ENCODE results near the gene EML3. TPM values are rescaled to one million over a fixed set of nuclear protein-coding genes. Genes with fewer than 3 reads are reported as not detected.
"Not testable (repeated sequence)": the region's sequence is repeated elsewhere in the genome, so short reads cannot be mapped to it uniquely, and the experiment has no call there.

EML3 gene
- total RNA-seq, 2 experiments from 2014 or later = 132 to 133 TPM

DNA sequence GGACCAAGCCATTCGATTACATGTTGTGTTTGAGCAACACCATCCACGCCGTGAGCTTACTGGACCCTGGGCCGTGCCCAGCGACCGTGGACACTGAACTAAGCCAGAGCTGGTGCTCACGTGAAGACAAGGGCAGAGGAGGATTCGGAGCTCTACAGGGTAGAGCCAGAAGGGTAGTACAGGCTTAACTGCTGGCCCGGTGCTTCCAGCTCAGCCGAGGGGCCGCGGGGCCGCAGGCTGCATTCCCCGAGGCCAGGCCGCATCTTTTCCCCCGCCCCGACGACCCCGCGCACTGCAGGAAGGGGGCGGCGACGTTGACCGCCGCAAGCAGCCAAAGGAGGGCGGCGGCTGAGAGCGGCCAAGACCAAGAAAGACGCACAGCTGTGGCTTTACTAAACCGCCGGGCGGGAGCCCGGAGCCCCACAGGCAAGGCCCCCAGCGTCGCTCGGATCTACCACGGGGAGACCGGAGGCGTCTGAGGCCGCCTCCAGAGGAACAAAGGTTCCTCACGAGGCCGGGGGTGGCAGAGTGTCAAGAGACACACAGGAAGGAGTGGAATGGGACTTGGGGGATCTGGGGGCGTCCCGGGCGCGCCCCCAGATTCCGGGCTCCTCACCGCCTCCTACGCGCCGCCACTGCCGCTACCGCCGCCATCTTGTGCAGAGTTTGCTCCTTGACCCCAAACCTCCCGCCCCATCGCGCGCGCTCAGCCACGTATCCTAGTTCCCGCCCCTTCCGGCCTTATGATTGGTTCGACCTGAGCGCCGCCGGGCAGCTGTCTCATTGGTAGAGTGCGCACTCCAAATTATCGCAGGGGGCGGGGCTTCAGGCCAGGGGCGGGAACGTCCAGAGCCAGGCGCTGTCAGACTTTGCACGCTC lies 33.6 kb upstream of the EML3 start, which contains the start of gene GANAB:
TSS of gene GANAB (minus strand) at position 668 of the 879 bp plus-strand sequence. CDS start at position 654, 14 bp downstream.
- DNase-seq (peak; percentile 100), ATAC-seq (peak; percentile 98)
- peak within 1 kb of the TSS; percentile 89 for H3K4me3 Mint-ChIP-seq
- peaks cover 39% of the 10 kb centered on the region for H3K4me1 Mint-ChIP-seq
- peaks cover 27% of the 10 kb centered on the region for H3K36me3 Mint-ChIP-seq
- CTCF ChIA-PET = interaction anchor here (0.6 to 1.9 kb wide), 9 partner anchors 9 to 141 kb away, joined by 3 to 7 read pairs (median 3); partner anchors contain the start of genes C11orf98, CSKMT and EML3
- H3K9me3 Mint-ChIP-seq (ENCODE audit: low read depth) = no peaks in the 10 kb centered on the region
- H3K27ac Mint-ChIP-seq = peak within 1 kb of the TSS; percentile 93
- H3K27me3 Mint-ChIP-seq = no peaks in the 10 kb centered on the region

- Mint-ChIP-seq H3K27me3 (no peaks in the 10 kb centered on the region), H3K36me3 (peaks cover 27% of the 10 kb centered on the region), H3K4me1 (peaks cover 41% of the 10 kb centered on the region), H3K27ac (peak overlapping the region; percentile 93), H3K4me3 (peak overlapping the region; percentile 89), H3K9me3 (ENCODE audit: low read depth) (no peaks in the 10 kb centered on the region)
- ATAC-seq = no peak
- no peak for DNase-seq
- CTCF ChIA-PET = interaction anchor here (0.9 to 1.9 kb wide), 6 partner anchors 8 to 141 kb away, joined by 3 to 6 read pairs (median 4); partner anchors contain the start of genes C11orf98 and CSKMT
Observed at GRCh38 chr11:62645671-62645945, 33.0 kb upstream of the EML3 start.

- Mint-ChIP-seq H3K4me1 (peaks cover 46% of the 10 kb centered on the region), H3K27ac (no peak overlapping the region), H3K36me3 (peaks cover 28% of the 10 kb centered on the region), H3K4me3 (peak overlapping the region; percentile 5), H3K9me3 (ENCODE audit: low read depth) (no peaks in the 10 kb centered on the region), H3K27me3 (no peaks in the 10 kb centered on the region)
- DNase-seq = no peak
- no peak for ATAC-seq
- CTCF ChIA-PET = interaction anchor here (0.8 to 1.2 kb wide), 2 partner anchors 15 to 33 kb away, joined by 3 to 6 read pairs; no protein-coding TSS in a partner anchor
Observed at GRCh38 chr11:62644220-62644619, 31.6 kb upstream of the EML3 start.

- Mint-ChIP-seq H3K9me3 (ENCODE audit: low read depth) (no peaks in the 10 kb centered on the region), H3K27me3 (no peaks in the 10 kb centered on the region), H3K27ac (no peak overlapping the region), H3K4me1 (peaks cover 15% of the 10 kb centered on the region), H3K36me3 (peaks cover 66% of the 10 kb centered on the region), H3K4me3 (no peak overlapping the region)
- CTCF ChIA-PET = interaction anchor here (0.9 kb wide), 1 partner anchor 247 kb away, joined by 3 read pairs; no protein-coding TSS in a partner anchor
- ATAC-seq (no peak), DNase-seq (no peak)
Observed at GRCh38 chr11:62632492-62632891, 19.9 kb upstream of the EML3 start.

- Mint-ChIP-seq H3K4me3 (no peak overlapping the region), H3K9me3 (ENCODE audit: low read depth) (no peaks in the 10 kb centered on the region), H3K4me1 (no peaks in the 10 kb centered on the region), H3K27ac (no peak overlapping the region), H3K27me3 (no peaks in the 10 kb centered on the region), H3K36me3 (peaks cover 52% of the 10 kb centered on the region)
- ATAC-seq = no peak
- DNase-seq = no peak
- CTCF ChIA-PET = interaction anchor here (0.7 to 1.6 kb wide), 3 partner anchors 16 to 1614 kb away, joined by 3 to 8 read pairs (median 5); partner anchors contain the start of gene EML3
Observed at GRCh38 chr11:62627713-62628112, 15.1 kb upstream of the EML3 start.

DNA sequence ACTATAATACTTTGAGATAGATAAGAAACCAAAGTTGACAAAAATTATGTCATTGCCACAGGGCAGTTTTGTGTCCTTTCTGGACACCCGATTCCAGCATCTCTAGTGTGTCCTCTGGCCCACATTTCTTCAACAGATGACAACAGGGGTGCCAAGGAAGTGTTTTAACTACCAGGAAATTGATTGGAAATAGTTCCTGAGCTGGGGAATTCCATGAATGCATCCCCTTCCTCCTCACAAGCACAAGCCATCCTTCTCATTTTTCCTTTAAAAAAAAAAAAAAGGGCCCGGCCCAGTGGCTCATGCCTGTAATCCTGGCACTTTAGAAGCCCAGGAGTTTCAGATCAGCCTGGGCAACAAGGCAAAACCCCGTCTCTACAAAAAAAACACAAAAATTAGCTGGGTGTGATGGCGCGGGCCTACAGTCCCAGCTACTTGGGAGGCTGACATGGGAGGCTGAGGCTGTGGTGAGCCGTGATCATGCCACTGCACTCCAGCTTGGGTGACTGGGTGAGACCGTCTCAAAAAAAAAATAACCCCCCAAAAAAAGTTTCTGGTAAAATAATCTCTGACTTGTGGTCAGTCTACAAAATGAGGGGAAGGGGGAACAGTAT lies 10.0 kb upstream of the EML3 start:
- Mint-ChIP-seq H3K27me3 (no peaks in the 10 kb centered on the region), H3K27ac (peak overlapping the region; percentile 85), H3K9me3 (ENCODE audit: low read depth) (no peaks in the 10 kb centered on the region), H3K4me3 (peak overlapping the region; percentile 60), H3K4me1 (peaks cover 19% of the 10 kb centered on the region), H3K36me3 (peaks cover 26% of the 10 kb centered on the region)
- no peak for ATAC-seq
- DNase-seq = no peak
- CTCF ChIA-PET = interaction anchor here (0.8 to 4.2 kb wide), 12 partner anchors 11 to 228 kb away, joined by 3 to 39 read pairs (median 5); partner anchors contain the start of genes C11orf98, CSKMT, EML3 and MTA2

GRCh38 chr11:62621567-62622470 lies 9.2 kb upstream of the EML3 start, which contains the start of gene B3GAT3:
Gene B3GAT3 (minus strand): TSS chr11:62621986. CDS start chr11:62621947, 39 bp downstream.
- Mint-ChIP-seq H3K27ac (peak within 1 kb of the TSS; percentile 96), H3K9me3 (ENCODE audit: low read depth) (no peaks in the 10 kb centered on the region), H3K36me3 (peaks cover 24% of the 10 kb centered on the region), H3K27me3 (no peaks in the 10 kb centered on the region), H3K4me1 (peaks cover 19% of the 10 kb centered on the region), H3K4me3 (peak within 1 kb of the TSS; percentile 90)
- ATAC-seq (peak; percentile 93), DNase-seq (peak; percentile 98)
- CTCF ChIA-PET = interaction anchor here (0.7 to 4.2 kb wide), 14 partner anchors 10 to 197 kb away, joined by 3 to 39 read pairs (median 5); partner anchors contain the start of genes C11orf98, CSKMT, EML3 and MTA2

DNA sequence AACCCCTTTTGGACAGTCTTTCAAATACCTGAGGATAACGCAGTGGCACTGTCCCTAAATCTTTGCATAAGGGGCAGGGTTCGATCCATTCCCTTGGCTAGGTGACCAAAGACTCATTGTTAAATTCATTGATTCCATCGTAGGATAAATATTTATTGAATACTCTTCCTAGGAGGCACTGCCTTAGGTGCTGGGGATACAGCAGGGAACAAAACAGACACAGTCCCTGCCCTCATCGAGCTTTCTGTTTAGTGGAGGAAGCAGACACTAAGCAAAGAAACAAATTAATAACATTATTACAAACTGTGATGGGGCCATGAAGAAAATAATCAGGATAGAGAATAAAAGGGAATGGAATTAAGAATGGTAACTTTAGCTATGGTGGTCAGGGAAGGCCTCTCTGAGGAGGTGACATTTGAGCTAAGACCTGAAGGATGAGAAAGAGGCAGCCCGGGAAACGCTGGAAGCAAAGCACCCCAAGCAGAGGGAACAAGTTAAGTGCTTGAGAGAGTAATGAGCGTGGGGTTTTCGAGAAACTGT lies 8.5 kb upstream of the EML3 start:
- Mint-ChIP-seq H3K4me3 (peak overlapping the region; percentile 90), H3K27me3 (no peaks in the 10 kb centered on the region), H3K9me3 (ENCODE audit: low read depth) (no peaks in the 10 kb centered on the region), H3K4me1 (peaks cover 19% of the 10 kb centered on the region), H3K27ac (peak overlapping the region; percentile 96), H3K36me3 (peaks cover 23% of the 10 kb centered on the region)
- CTCF ChIA-PET = interaction anchor here (0.7 to 4.2 kb wide), 11 partner anchors 10 to 196 kb away, joined by 3 to 39 read pairs (median 5); partner anchors contain the start of genes C11orf98, CSKMT, EML3 and MTA2
- DNase-seq = no peak
- no peak for ATAC-seq

DNA sequence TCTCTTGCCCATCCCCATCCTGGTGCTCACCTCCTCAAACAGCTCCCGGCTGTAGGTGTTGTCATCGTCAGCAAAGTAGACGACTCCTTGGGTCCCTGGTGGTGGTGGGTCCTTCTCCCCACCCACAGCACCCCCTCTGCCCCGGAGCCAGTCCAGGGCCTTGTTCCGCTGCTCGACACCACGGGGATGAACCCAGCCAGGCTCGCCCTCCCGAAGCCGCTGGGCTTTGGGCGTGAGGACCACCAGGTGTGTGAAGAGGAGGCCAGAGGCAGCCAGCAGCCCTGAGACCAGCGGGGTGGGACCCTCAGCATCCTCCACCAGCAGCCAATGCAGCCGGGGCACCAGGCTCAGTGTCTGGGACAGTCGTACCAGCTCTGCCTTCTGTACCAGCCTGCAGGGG lies 4.4 kb upstream of the EML3 start:
- H3K4me1 Mint-ChIP-seq = peaks cover 29% of the 10 kb centered on the region

DNA sequence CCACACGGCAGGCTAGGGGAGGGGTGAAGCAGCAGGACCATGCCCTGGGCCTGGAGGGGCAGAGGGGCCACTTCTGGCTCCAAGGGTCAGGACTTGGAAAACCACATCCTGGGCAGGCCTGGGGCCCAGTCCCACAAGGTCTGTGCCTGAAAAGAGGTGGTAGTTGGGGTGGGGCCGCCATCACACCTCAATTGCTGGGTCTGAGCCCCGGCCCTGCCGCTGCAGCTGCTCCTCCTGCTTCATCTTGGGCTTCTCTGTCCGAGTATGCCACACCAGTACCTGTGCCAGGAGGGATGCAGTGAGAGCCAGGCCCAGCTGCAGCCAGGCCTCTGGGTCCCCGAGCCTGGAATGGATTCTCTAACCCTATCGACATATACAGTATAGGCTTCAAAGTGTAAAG lies 2.9 kb upstream of the EML3 start:
- H3K4me3 Mint-ChIP-seq = no peak overlapping the region
- H3K27ac Mint-ChIP-seq = no peak overlapping the region
- CTCF ChIA-PET = no interaction called here
- H3K36me3 Mint-ChIP-seq = peaks cover 14% of the 10 kb centered on the region
- no peaks in the 10 kb centered on the region for H3K27me3 Mint-ChIP-seq
- H3K9me3 Mint-ChIP-seq (ENCODE audit: low read depth) = no peaks in the 10 kb centered on the region
- ATAC-seq (no peak), DNase-seq (no peak)
- peaks cover 36% of the 10 kb centered on the region for H3K4me1 Mint-ChIP-seq

More for the DNA sequence above, 4.4 kb upstream of the EML3 start:
- DNase-seq; H3K9me3 Mint-ChIP-seq (ENCODE audit: low read depth); H3K27me3 Mint-ChIP-seq; ATAC-seq; H3K27ac Mint-ChIP-seq; H3K4me3 Mint-ChIP-seq: not testable (repeated sequence)
- CTCF ChIA-PET = interaction anchor here (0.6 to 1.7 kb wide), 2 partner anchors 15 to 48 kb away, joined by 3 to 5 read pairs; partner anchors contain the start of genes C11orf98, CSKMT and MTA2
- H3K36me3 Mint-ChIP-seq = peaks cover 18% of the 10 kb centered on the region

DNA sequence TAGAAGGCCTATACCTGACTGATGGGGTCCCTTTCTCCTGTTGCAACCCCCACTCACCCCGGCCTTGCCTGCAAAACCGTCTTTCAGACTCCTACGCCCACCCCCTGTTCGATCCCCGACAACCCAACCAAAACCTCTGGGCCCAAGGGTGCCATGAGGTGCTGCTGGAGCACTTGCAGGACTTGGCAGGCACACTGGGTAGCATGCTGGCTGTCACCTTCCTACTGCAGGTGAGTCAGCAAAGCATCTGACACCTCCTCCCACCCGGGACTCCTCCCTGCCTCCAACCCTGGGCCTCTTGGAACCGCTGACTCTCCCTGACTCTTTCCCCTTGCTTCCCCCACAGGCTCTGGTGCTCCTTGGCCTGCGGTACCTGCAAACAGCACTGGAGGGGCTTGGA lies 1.7 kb upstream of the EML3 start:
- CTCF ChIA-PET = interaction anchor here (1.7 kb wide), 2 partner anchors 12 to 80 kb away, joined by 4 to 5 read pairs; partner anchors contain the start of gene MTA2
- Mint-ChIP-seq H3K36me3 (peaks cover 16% of the 10 kb centered on the region), H3K9me3 (ENCODE audit: low read depth) (no peaks in the 10 kb centered on the region), H3K27me3 (no peaks in the 10 kb centered on the region), H3K27ac (peak overlapping the region; percentile 77), H3K4me1 (peaks cover 39% of the 10 kb centered on the region), H3K4me3 (no peak overlapping the region)
- ATAC-seq (no peak), DNase-seq (no peak)

- no peaks in the 10 kb centered on the region for H3K9me3 Mint-ChIP-seq (ENCODE audit: low read depth)
- CTCF ChIA-PET = interaction anchor here (1.0 to 4.2 kb wide), 6 partner anchors 8 to 189 kb away, joined by 3 to 36 read pairs (median 4); partner anchors contain the start of genes B3GAT3 and MTA2
- ATAC-seq (no peak), DNase-seq (no peak)
- H3K4me1 Mint-ChIP-seq = peaks cover 42% of the 10 kb centered on the region
- H3K4me3 Mint-ChIP-seq = no peak overlapping the region
- H3K36me3 Mint-ChIP-seq = peaks cover 15% of the 10 kb centered on the region
- H3K27me3 Mint-ChIP-seq = no peaks in the 10 kb centered on the region
- peak overlapping the region; percentile 64 for H3K27ac Mint-ChIP-seq
Observed at GRCh38 chr11:62613291-62613778, 760 bp upstream of the EML3 start.
